GM18867 (cell line): ENCODE measurements around the gene LRMDA.
"Not testable (repeated sequence)": the region's sequence is repeated elsewhere in the genome, so short reads cannot be mapped to it uniquely, and the experiment has no call there.

Source experiments
- ATAC-seq: cut with Tn5 transposase; IDR thresholded peaks from one replicate; pipeline ENCODE4 v1.9.1; 2021; ENCODE audit warnings: mild to moderate bottlenecking, moderate library complexity; ENCODE audit not compliant: unreplicated experiment

LRMDA gene

DNA sequence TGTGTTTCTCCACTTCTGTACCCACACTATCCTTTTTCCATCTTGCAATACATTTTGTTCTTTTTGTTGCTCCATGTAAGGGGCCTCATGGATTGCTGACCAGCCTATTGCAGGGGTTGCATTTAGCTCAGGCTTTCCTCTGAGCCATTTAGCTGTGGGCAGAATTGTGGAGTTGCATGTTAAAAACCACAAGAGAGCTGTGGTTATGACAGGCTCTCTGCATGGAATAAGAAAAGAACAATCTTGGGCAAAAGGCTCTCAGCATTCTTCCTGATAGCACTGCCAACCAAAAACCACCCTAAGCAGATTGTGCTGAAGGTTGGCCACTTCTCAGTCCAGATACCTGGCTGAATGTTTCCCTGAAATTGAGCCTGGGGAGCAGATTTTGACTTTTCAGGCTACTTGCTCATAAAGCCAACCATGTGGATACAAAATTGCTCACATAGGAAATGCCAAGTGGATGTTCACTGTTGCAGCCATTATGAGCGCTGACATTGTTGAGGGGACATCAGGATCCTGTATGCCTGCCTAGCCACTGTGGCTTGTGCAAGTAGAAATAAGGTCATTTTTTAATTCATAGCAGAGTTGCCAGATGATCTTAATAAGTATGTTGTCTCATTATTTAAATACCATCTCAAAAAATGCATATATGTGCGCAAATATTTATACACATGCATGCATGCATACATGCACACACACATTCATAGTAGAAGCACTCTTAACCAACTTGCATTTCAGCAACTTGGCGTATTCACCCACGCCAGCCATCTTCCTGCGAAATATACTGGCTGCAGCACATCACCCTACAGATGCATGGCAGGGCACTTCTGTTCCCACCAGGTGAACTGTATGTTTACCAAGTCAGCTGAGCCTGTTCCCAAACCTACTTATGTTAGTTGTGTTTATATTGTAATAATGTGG, 695.4 kb downstream of the LRMDA start:
- ATAC-seq: no peak

DNA sequence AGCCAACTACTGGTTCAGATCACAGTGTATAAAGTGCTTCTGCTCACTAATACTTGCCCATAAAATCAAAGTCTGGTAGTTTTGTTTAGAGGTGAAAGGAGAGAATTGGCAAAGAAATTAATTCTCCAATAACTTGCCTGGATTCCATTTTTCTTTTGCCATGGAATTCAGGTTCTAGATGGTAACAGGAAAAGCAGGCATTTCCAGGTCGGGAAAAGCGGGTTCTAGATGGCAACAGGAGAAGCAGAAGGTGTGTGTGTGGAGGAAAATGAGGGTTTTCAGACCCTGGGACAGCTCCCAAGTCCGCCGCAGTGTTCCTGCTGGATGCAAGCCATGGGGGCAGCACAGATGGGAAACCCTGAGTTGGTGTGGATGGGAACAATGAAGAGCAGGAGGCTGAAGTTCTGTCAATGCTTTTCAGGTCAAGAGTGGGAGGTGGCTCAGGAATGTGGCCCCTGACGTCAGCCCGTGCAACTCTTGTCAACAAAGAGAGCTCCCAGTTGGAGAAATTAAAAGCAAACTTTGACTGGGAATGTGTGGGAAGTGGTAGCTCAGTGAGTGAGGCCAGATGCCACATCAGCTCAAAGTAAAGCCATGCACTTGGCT, 696.7 kb downstream of the LRMDA start:
- ATAC-seq: no peak

DNA sequence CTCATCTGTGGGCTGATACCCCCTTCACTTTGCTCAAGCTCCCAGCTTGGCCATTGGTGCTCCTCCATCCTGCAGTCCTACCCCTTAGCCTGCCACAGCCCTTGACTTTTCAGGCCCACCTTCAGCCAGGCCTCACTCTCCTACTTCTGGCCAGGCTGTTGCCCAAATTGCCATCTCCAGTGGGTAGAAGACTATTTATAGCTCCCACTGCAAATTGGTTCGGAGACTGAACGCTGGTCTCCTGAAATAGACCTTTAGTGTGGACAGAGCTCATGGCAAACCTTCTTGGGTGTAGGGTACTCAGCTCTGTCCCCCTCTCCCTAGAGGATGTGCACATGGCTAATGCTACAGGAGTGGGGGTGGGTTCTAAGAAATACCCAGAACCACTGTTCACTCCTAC, 697.8 kb downstream of the LRMDA start:
- ATAC-seq: no peak

DNA sequence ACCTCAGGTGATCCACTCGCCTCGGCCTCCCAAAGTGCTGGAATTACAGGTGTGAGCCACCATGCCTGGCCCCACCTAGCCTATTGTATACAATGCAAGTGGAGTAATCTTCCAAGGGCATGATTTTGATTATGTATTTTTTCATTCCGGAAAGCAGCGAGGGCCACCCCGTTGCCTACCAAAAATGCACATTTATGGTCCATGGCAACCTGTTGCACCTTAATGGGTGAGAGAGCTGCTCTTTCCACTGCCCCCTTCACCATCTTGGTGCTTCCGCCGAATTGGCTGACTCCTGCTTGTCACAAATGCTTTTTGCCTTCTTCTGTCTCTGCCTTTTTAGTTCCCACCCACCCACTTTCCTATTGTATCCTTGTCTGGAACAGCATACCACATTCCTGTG, 699.5 kb downstream of the LRMDA start:
- no peak for ATAC-seq

DNA sequence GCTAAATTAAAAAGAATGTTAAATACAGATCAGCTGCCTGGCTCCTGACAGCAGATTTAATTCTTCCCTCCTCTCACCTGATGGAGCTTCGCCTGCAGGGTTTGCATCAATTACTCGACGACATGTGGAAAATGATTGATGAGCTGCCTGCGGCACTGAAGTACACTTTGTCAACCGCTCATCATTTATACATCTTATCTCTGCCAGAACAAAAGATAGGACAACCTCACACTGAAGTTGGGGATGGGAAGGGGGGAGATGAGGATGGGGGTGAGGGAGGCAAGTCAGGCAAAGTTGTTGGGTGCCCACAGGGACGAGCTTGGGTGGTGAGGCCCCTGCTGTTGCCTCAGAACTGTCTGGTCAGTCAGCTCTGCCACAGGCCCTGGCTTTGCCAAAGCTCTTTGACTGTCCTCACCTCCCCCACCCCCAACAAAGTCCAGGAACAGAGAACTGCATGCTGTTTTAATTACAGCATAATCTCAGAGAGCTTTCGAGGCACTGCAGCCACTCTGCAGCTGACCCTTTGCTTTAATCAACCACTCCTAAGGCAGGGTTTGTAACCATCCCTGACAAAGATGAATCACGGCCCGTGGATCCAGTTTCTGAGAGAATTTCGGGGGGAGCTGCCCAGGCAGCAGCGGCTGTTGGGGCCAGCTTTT, 702.3 kb downstream of the LRMDA start:
- no peak for ATAC-seq

DNA sequence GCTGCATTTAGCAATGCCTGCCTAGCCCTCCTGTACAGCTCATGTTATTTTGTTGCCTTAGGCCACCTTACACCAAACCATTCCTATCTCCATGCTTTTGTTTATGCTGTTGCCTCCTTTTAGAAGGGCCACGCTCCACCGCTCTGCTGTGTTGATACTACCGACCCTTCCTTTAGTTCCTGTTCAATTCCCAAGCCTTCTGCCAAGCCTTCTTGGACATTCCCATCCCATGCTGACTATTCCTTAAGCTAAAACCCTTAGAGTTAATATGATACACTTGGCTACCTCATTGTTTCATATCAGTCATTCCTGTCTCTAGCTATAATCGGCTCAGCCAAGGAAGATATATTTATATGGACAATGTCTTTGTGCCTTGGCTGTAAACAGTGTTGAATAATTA, 705.5 kb downstream of the LRMDA start:
- no peak for ATAC-seq

DNA sequence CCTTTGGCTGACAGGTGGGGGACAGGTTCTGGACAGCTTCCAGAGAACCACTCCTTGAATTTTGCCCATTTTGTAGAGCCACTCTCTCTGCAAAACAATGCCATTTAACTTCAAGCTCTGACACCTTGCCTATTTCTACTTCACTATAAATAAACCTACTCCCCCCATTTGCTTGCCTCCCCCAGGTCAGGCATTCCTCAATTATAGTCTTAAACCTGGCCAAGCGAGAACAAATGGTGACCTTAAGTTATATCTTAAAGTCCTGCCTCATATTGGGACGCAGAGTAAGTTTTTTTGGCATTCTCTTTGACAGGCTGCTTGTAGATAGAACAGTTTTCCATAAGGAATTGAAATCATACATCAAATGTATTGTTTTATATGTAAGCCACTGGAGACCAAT, 706.9 kb downstream of the LRMDA start:
- ATAC-seq: no peak

DNA sequence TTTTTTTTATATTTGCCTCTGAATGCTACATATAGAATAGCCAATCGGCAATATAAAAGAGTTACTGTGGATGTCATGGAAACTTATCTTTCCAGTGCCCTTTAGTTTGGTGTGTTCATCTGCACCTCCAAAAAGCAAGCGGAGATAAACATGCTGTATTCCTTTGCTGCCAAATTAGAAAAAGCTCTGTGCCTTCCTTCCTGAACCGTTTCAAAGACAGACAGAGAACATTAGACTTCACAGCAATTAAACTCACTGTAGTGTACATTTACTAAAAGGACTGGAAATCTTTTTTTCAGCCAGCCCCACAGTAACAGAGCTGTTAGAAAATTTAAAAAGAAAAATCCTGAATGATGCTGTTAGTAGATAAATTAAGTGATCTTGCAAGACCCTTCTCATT, 707.5 kb downstream of the LRMDA start:
- no peak for ATAC-seq

DNA sequence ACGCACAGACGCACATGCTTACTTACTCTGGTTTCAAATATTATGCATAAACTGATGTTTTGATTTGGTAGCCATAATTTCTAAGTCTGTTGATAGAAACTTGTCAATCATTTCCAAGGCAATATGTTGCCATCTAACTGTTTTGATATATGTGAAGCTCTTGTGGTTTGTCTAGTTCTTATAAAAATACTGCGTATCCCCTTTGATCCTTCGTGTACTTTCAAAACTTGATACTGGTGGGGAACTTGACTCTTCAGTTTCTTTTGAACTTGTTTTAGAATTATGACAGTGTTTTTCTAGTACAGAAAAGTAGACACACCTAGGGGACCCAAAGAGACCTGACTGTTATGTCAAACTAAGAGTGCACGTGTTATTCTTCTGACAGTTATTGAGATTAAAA, 708.0 kb downstream of the LRMDA start:
- no peak for ATAC-seq

DNA sequence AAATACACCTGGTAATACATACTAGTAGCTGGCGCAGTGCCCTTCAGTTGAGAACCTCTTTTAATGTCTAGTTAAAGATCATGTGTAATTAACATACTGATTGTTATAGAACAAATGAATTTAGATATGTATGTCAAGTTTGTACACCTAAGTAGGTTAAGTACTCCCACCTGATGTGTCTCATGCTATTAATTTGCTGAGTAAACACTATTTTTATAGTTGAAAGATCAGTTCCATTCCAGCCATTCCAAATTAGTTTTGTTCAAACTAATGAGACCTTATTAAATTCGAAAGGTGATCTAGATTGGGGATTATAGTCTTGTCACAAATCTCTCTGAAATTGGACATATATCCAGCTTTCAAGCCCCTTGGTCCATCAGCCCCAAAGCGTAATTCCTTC, 710.0 kb downstream of the LRMDA start:
- ATAC-seq: no peak

DNA sequence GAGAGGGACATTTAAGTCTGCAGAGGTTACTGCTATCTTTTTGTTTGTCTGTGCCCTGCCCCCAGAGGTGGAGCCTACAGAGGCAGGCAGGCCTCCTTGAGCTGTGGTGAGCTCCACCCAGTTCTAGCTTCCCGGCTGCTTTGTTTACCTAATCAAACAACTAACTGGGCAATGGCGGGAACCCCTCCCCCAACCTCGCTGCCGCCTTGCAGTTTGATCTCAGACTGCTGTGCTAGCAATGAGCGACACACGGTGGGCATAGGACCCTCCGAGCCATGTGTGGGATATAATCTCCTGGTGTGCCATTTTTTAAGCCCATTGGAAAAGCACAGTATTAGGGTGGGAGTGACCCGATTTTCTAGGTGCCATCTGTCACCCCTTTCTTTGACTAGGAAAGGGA, 716.8 kb downstream of the LRMDA start:
- not testable (repeated sequence) for ATAC-seq

DNA sequence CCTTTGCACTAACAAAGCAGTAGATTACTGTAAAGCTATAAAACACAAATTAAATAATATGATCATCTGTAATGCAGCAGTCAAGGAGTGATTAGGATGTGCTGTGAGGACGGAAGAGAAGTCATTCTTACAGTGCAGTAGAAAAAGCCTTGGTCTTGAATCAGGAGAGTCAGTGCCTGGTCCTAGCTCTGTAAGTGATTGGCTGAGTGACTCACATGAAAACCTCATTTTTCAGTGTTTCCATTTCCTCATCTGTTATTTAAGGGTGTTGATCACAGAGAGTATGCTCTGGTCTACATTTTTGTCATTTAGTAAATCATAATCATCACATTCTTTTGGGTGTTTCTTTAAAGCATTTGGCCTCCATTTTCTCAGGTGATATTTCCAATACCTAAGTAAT, 717.8 kb downstream of the LRMDA start:
- no peak for ATAC-seq

DNA sequence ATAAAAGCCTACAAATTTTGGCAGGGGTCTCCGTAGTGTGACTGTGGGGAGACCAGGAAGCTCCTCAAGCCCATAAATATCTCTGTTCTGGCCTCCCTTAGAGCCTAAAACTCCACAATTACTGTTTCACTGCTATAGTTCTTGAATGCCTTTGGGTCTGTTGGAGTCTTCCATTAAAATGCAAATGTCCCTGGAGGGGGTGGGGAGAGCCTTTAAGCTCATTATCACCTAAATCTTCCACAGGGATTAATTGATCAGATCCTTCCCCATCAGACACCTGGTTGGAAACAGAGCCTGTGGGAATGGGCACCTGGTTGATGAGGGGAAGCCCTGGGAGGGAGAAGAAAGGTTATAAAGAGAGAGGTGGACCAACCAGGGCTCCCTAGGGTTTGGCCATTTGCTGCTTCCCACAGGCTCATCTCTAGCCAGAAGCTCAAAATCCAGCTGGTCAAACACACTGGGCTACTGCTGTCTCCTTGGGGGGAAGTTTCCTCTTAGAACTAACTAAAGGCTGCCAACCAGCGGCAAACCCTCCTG, 718.2 kb downstream of the LRMDA start:
- ATAC-seq: no peak

DNA sequence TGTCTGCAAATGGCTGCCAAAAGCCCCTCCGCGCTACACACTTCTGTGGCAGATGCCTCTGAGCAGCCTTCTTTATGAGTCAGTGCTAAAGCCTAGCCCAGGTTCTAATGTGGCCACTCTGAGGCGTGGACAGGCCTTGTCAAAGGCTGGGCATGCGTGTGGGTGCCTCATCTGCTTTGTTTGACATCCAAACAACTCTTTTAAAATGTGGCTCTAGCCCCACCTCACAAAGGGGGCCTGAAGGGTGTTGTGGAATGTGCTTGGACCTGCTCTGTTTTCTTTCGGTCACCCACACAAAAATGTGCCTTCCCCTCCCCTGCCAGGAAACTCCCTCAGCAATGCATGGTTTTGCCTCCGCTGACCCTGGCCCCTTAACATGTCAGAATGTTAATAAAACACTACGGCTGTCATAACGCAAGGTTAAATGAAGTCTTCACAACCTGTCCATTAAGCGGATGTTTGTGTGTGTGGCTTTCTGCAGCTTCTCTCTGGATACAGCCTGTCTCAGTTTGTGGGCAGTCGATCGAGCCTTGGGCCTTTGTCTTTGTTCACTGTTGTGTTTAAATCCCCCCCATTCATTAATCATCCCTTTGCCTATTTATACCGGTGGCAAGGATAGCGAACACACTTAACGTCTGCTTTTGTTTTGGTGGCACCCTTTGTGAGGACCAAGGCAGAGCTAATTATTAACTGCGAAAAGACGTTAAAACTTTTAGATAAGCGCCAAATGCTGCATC, 718.9 kb downstream of the LRMDA start:
- ATAC-seq: no peak

DNA sequence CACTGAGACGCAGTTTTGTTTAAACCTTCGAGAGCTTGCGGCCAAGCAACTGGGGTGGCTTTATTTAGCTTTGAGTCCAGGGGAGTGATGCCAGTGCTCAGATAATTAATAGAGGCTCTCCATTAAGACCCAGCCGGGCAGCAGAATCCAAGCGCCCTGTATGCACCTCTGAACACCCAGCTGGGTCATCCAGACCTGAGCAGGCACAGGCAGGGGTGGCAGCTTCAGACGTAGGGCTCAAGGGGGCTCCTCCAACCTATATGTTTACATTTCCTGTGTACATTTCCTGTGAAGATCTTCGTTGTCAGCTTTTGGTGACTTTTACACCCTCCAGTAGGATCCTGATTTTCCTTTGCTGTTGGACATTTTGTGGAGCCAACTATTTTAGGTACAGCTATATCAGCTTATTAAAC, 719.5 kb downstream of the LRMDA start:
- ATAC-seq: no peak

DNA sequence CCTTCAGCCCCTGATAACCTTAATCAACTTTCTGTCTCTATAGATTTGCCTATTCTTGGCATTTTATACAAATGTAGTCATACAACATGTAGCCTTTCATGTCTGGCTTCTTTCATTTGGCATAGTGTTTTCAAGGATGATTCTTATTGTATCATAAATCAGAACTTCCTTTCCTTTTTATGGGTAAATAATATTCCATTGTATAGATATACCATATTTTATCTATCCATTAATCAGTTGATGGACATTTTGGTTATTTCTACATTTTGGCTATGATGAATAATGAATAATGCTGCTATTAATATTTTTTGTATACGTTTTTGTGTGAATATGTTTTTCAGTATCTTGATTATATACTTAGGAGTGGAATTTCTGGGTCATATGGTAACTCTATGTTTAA, 720.8 kb downstream of the LRMDA start:
- ATAC-seq: no peak

DNA sequence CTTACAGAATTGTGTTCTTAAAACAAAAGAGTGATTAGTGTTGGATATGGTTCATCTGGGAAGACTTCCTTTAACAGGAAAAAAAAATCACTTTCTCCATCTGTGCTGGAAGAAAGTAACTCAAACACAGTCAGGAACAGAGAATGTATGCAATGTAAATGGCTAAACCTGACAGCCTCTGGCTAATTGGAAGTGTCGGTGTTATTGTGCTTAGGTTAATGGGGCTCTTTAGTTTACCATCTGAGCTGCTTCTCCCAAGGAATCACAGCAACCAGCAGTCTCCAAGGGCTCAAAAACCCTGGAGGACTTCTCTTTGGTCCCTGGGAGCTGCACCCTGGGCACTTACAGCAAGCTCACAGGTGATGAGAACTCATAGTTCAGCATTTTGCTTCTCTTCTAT, 724.5 kb downstream of the LRMDA start:
- ATAC-seq: no peak

DNA sequence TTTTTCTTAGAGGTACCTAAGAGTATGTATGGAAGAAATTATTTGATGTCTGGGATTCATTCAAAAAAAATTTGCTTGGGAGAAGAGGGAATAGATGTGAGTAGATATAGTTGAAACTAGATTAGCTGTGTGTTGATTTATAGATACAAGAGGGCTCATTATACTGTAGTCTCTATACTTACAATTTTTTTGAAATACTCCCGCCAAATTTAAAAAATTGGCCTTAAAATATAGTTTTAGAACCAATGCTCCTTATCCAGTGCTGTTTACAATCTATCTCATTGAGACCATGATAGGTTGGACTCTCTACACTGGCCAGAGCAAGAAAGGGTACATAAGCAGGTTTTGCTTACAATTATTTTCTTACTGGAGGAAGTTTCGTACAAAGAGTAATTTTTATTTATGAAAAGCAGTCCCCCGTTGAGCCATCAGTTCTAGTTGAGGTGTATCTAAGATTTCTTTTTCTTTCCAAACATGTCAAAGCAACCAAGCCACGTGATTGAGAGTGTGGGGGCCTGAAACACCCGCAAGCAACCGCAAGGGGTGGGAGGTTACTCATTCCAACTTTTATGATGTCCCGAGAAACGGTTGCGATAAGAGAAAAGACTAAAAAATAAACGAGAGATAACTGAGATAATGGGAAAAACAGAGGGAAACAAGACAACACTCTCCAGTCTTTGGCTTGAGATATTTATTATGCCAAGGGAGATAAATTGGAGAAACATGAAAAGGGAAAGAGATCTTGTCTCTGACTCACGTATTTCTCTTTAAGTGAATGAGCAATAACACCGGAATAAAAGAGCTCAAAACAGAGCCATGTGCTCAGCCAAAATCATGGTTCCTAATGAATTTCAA, 729.2 kb downstream of the LRMDA start:
- no peak for ATAC-seq

DNA sequence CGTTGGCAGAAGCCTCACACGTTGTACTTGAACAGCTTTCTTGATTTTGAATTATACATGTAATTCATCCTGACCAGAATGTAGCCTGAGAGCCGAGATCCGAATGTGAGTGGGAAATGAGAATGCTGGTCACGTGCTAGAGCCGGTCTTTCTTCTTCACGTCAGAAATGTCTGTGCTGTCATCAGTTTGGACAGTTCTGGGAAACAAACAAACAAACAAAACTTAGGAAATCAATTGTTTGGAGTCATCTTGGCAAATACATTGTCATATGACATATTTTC, 729.8 kb downstream of the LRMDA start:
- no peak for ATAC-seq

DNA sequence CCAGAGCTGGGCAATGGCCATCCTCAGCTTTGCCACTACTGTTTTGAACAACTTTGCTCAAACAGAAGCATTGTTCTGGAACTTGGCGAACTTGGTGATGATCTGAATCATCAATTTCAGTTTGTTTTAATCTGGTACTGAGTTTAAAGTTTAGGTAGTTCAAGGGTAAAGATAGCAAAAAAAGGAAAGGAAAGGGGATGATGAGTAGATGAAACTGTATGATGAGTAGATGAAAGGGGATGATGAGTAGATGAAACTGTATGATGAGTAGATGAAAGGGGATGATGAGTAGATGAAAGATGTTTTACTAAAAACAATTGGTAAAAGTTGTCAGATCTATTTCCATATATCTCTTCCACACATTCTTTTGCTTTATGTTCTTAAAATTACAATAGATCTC, 737.0 kb downstream of the LRMDA start:
- no peak for ATAC-seq
